ENCODE measurements around the gene RHOBTB1.

RHOBTB1 gene

DNA sequence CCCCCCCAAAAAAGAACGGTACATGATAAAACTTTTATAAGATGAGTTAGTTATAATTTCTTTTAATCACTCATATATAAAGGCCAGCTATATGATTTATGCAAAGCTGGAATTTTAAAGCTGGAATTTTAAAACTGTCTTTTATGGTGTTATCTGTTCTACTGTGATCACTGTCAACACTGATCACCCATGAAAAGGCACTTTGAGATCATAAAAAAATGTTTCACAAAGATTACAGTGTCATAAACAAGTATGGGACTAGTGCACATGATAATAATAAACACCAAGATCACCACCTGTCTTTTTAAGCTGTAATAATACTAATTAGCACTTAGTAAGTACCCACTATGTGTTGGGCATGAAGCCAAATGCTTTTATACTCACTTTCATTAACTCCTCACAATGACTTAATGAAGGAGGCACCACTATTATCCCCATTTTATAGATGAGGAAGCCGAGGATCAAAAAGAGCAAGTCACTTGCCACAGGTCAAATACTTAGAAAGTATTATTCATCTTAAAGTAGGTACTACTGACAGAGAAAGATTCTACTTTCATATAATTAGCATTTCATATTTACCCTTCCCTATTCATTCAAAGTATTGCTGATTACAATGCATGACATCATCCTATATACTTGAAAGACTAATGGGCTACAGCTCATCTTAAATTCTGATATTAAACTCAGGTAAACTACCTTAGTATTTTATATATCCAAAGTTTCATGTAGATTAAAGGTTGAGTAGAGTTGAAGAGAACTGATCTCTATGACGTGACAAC lies 8.3 kb upstream of the RHOBTB1 start:
- H3K27ac ChIP-seq = no peak overlapping the region
- TF ChIP-seq ZFX (IDR thresholded peaks at IDR 0.05; ENCODE audit: borderline replicate concordance) = no peak

GRCh38 chr10:60951272-60951724 lies 7.3 kb upstream of the RHOBTB1 start:
- TF ChIP-seq, protein P1, sequence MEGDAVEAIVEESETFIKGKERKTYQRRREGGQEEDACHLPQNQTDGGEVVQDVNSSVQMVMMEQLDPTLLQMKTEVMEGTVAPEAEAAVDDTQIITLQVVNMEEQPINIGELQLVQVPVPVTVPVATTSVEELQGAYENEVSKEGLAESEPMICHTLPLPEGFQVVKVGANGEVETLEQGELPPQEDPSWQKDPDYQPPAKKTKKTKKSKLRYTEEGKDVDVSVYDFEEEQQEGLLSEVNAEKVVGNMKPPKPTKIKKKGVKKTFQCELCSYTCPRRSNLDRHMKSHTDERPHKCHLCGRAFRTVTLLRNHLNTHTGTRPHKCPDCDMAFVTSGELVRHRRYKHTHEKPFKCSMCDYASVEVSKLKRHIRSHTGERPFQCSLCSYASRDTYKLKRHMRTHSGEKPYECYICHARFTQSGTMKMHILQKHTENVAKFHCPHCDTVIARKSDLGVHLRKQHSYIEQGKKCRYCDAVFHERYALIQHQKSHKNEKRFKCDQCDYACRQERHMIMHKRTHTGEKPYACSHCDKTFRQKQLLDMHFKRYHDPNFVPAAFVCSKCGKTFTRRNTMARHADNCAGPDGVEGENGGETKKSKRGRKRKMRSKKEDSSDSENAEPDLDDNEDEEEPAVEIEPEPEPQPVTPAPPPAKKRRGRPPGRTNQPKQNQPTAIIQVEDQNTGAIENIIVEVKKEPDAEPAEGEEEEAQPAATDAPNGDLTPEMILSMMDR (IDR thresholded peaks at IDR 0.05) = no peak
- TF ChIP-seq ZFX (IDR thresholded peaks at IDR 0.05; ENCODE audit: borderline replicate concordance) = no peak
- no peak overlapping the region for H3K27ac ChIP-seq

GRCh38 chr10:60950300-60950699 lies 6.3 kb upstream of the RHOBTB1 start:
- no peak overlapping the region for H3K27ac ChIP-seq
- TF ChIP-seq ZFX (IDR thresholded peaks at IDR 0.05; ENCODE audit: borderline replicate concordance) = no peak
- TF ChIP-seq, protein P1 (IDR thresholded peaks at IDR 0.05) = no peak

DNA sequence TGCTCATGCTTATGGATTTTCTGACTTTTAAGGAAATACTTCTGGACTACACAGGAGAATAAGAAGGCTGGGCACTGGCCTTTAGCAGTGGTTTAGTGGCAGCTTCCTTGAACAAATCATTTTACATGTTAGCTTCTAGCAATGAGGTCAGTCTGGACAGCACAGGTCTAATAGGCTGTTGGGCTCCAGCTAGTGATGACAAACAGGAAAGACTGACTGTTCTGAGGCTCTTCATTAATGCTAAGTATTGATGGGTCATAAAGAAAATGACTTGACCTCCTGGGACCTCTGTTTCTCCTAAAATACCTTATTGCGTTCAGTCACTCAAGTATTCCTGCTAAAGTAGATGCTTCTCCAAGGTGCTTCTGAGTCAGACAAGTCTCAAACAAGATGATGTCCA lies 4.9 kb upstream of the RHOBTB1 start:
- no peak overlapping the region for H3K27ac ChIP-seq
- no peak for TF ChIP-seq ZFX (IDR thresholded peaks at IDR 0.05; ENCODE audit: borderline replicate concordance)
- TF ChIP-seq, protein P1 (IDR thresholded peaks at IDR 0.05) = no peak

DNA sequence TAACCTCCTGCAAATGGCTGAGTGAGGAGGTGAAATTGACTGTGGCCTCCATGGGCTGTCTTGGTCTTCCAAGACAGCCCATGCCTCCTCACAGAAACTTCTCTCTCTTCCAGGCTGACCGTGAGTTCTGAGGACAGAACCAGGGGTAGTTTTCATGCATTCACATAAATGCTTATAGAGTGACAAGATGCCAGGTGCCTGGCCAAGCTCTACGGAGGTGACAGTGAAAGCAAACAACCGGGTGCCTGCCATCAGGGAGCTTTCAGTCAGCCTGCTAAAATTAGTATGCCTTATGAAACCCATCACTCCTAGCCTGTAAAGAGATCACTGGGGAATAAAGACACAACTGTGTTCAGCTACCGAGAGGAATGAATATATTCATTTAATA lies 919 bp upstream of the RHOBTB1 start:
- peak overlapping the region; percentile 70 for H3K27ac ChIP-seq
- TF ChIP-seq, protein P1 (IDR thresholded peaks at IDR 0.05) = no peak
- no peak for TF ChIP-seq ZFX (IDR thresholded peaks at IDR 0.05; ENCODE audit: borderline replicate concordance)

GRCh38 chr10:60943316-60944057 lies 498 bp downstream of the RHOBTB1 start:
- TF ChIP-seq, protein P1 (IDR thresholded peaks at IDR 0.05) = no peak
- no peak for TF ChIP-seq ZFX (IDR thresholded peaks at IDR 0.05; ENCODE audit: borderline replicate concordance)
- peak overlapping the region; percentile 70 for H3K27ac ChIP-seq

DNA sequence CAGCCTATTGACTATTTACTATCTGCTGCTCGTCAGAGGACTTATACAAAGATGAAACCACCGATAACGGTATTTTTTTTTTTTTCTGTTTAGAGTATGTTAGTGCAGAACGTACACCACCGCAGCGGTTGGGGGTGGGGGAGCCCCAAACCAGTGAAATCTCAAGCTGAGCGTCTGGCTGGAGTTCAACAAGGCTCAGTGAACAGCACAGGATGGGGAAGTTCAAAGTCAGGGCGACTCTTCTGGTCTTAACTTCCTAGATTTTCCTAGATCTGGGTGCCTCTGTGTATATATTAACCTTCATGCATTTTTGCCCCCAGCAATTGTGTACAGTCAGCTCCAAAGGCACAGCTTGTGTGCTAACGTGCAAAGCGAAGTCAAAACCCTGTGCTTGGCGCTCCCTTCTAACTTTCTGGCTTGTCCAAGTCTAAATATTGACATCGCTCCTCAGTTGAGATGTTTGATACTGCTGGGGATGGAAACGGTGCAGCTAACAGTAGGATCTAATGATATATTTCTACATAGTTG lies 1.1 kb downstream of the RHOBTB1 start:
- peak overlapping the region; percentile 70 for H3K27ac ChIP-seq
- TF ChIP-seq ZFX (IDR thresholded peaks at IDR 0.05; ENCODE audit: borderline replicate concordance) = no peak
- TF ChIP-seq, protein P1 (IDR thresholded peaks at IDR 0.05) = no peak

Measured in 22Rv1 (cell line).